ENCODE measurements around the gene BCL7B.

- no peak for TF ChIP-seq ZBED1 (IDR thresholded peaks at IDR 0.05; ENCODE audit: borderline replicate concordance)
- no peak for TF ChIP-seq POLR2AphosphoS5 (IDR thresholded peaks at IDR 0.05; ENCODE audit: low read length)
- TF ChIP-seq CHD2 (IDR thresholded peaks at IDR 0.05; ENCODE audit: borderline replicate concordance, low read depth, low read length) = no peak
- TF ChIP-seq USF1 (IDR thresholded peaks at IDR 0.05; ENCODE audit: borderline replicate concordance, extremely low read length, insufficient read depth, low read depth, low read length) = no peak
- peak in 2 of 3 experiments; percentile 9 to 20; a peak in 2 of 6 replicates for TF ChIP-seq CTCF (IDR thresholded peaks at IDR 0.05 in 2 of 3, conservative IDR thresholded peaks at IDR 0.05 in 1 of 3; ENCODE audit: control insufficient read depth in 2 of 3, extremely low read depth in 1 of 3, insufficient read depth in 1 of 3, low read depth in 3 of 3, low read length in 3 of 3)
- TF ChIP-seq MTA3 (IDR thresholded peaks at IDR 0.05; ENCODE audit: borderline replicate concordance, low read length) = no peak
Measured at GRCh38 chr7:73593207-73594045, 35.9 kb upstream of the BCL7B start.
